SK-N-SH (cell line): ENCODE measurements around the gene XG. TPM values are rescaled to one million over a fixed set of nuclear protein-coding genes. Genes with fewer than 3 reads are reported as not detected.
"Not testable (repeated sequence)": the region's sequence is repeated elsewhere in the genome, so short reads cannot be mapped to it uniquely, and the experiment has no call there.

ENCODE experiments used
- CTCF ChIA-PET: fragments of 300-600, 350-600 bp; formaldehyde crosslinking; extraction: SDS; loops from one replicate; lab custom pipeline; 2021; lab: Yijun Ruan, JAX
- POLR2A ChIA-PET: fragments of 350-600 bp; sonication (Branson Sonifier 250); formaldehyde crosslinking; extraction: SDS; loops from one replicate; lab custom pipeline; 2020; ENCODE audit warnings: antibody characterized with exemption, inconsistent platforms; lab: Yijun Ruan, JAX
- DNase-seq: peaks from one replicate; pipeline ENCODE4 v3.0.0; 2012
- H2AFZ ChIP-seq: fragments of 200-600 bp; sonication (generic); 2 replicates; pipeline ENCODE4 v1.8.1; 2016; ENCODE audit warnings: antibody characterized with exemption, mild to moderate bottlenecking, low read depth
- H3F3A ChIP-seq: fragments of 200-600 bp; sonication (generic); replicated peaks from 2 replicates; pipeline ENCODE3; 2016; ENCODE audit warnings: antibody characterized with exemption, mild to moderate bottlenecking; ENCODE audit not compliant: insufficient read depth
- H3K27ac ChIP-seq, 2 experiments: fragments of 200-500 bp in 1 of 2; fragments of 200-600 bp in 1 of 2; sonication (Bioruptor generic) in 1 of 2; sonication (generic), shearing (Covaris generic) in 1 of 2; 2 replicates each; pipeline versions ENCODE4 v1.5.1 to v1.6.1; 2014 to 2016; ENCODE audit warnings: low read depth in 2 of 2, inconsistent platforms in 1 of 2, low read length in 1 of 2, mild to moderate bottlenecking in 1 of 2, mixed read lengths in 1 of 2
- H3K27me3 ChIP-seq: fragments of 200-600 bp; sonication (generic), shearing (Covaris generic); 2 replicates; pipeline ENCODE4 v1.6.1; 2016; ENCODE audit warnings: mixed run types; ENCODE audit not compliant: insufficient read depth
- H3K36me3 ChIP-seq, 2 experiments: fragments of 200-500 bp in 1 of 2; fragments of 200-600 bp in 1 of 2; sonication (Bioruptor generic) in 1 of 2; sonication (generic) in 1 of 2; replicated peaks in 1 of 2; 2 replicates each; pipeline versions ENCODE3 to v1.5.1; 2014 to 2016; ENCODE audit warnings: low read length in 1 of 2, mild to moderate bottlenecking in 1 of 2; ENCODE audit not compliant: insufficient read depth in 2 of 2, control insufficient read depth in 1 of 2
- H3K4me1 ChIP-seq, 2 experiments: fragments of 200-500 bp in 1 of 2; fragments of 200-600 bp in 1 of 2; sonication (Bioruptor generic) in 1 of 2; sonication (generic), shearing (Covaris generic) in 1 of 2; 2 replicates each; pipeline versions ENCODE4 v1.5.1 to v1.6.1; 2014 to 2016; ENCODE audit warnings: low read depth in 1 of 2, low read length in 1 of 2, mixed run types in 1 of 2; ENCODE audit not compliant: insufficient read depth in 2 of 2, control insufficient read depth in 1 of 2
- H3K4me2 ChIP-seq: fragments of 200-600 bp; sonication (generic), shearing (Covaris generic); 2 replicates; pipeline ENCODE4 v1.6.1; 2017; ENCODE audit warnings: mixed run types
- H3K4me3 ChIP-seq, 2 experiments: fragments of 200-500 bp in 1 of 2; fragments of 200-600 bp in 1 of 2; sonication (Bioruptor generic) in 1 of 2; sonication (generic), shearing (Covaris generic) in 1 of 2; 2 replicates each; pipeline versions ENCODE4 v1.5.1 to v1.8.1; 2014 to 2016; ENCODE audit warnings: low read depth in 2 of 2, inconsistent platforms in 1 of 2, low read length in 1 of 2, mild to moderate bottlenecking in 1 of 2, mixed read lengths in 1 of 2, moderate library complexity in 1 of 2
- H3K79me2 ChIP-seq: fragments of 200-600 bp; sonication (generic); 2 replicates; pipeline ENCODE4 v1.8.1; 2017; ENCODE audit warnings: mild to moderate bottlenecking; ENCODE audit not compliant: insufficient read depth
- H3K9ac ChIP-seq: fragments of 200-600 bp; sonication (generic); 2 replicates; pipeline ENCODE4 v1.6.1; 2017; ENCODE audit warnings: mixed run types
- H3K9me2 ChIP-seq: fragments of 200-600 bp; sonication (generic); 2 replicates; pipeline ENCODE4 v1.6.1; 2017; ENCODE audit warnings: mixed run types
- H3K9me3 ChIP-seq: fragments of 200-600 bp; sonication (generic); 2 replicates; pipeline ENCODE4 v1.6.1; 2017; ENCODE audit warnings: mixed run types, mild to moderate bottlenecking, moderate library complexity
- H4K20me1 ChIP-seq: fragments of 200-600 bp; sonication (generic); 2 replicates; pipeline ENCODE4 v1.6.1; 2017; ENCODE audit warnings: mild to moderate bottlenecking, mixed run types; ENCODE audit not compliant: insufficient read depth
- EZH2phosphoT487 ChIP-seq: fragments of 200-600 bp; sonication (generic); IDR thresholded peaks from 2 replicates; pipeline ENCODE4 v1.6.1; 2017; ENCODE audit warnings: low read depth, mixed run types, mild to moderate bottlenecking, antibody characterized with exemption, moderate library complexity, borderline replicate concordance
- FOSL2 ChIP-seq: IDR thresholded peaks from 2 replicates; pipeline ENCODE4 v1.4.0; 2012; ENCODE audit warnings: low read depth, mild to moderate bottlenecking, moderate library complexity, borderline replicate concordance
- FOXM1 ChIP-seq: IDR thresholded peaks from 2 replicates; pipeline ENCODE4 v1.4.0; 2012; ENCODE audit warnings: low read depth, mild to moderate bottlenecking
- GABPA ChIP-seq: IDR thresholded peaks from 2 replicates; pipeline ENCODE4 v1.4.0; 2012; ENCODE audit warnings: low read depth, mild to moderate bottlenecking
- POLR2AphosphoS5 ChIP-seq: IDR thresholded peaks from 2 replicates; pipeline ENCODE4 v1.6.1; 2012; ENCODE audit warnings: low read depth, low read length
- RAD21 ChIP-seq: IDR thresholded peaks from 2 replicates; pipeline ENCODE4 v1.6.1; 2012; ENCODE audit warnings: mild to moderate bottlenecking, low read length
- RFX5 ChIP-seq: IDR thresholded peaks from 2 replicates; pipeline ENCODE4 v1.6.1; 2012; ENCODE audit warnings: mild to moderate bottlenecking, improper control_type of control experiment, low read length
- RXRA ChIP-seq: IDR thresholded peaks from 2 replicates; pipeline ENCODE4 v1.4.0; 2012; ENCODE audit warnings: low read depth, mild to moderate bottlenecking, borderline replicate concordance
- TCF12 ChIP-seq: IDR thresholded peaks from 2 replicates; pipeline ENCODE4 v1.4.0; 2012
- USF2 ChIP-seq: fragments of 150-350 bp; IDR thresholded peaks from 2 replicates; pipeline ENCODE4 v1.6.1; 2017; ENCODE audit warnings: antibody characterized with exemption, low read length, low read depth, borderline replicate concordance
- YY1 ChIP-seq: IDR thresholded peaks from 2 replicates; pipeline ENCODE4 v1.4.0; 2012; ENCODE audit warnings: low read depth, mild to moderate bottlenecking
- whole genome bisulfite sequencing: methylation state at CpG from one replicate; pipeline ENCODE4 v1.1.6; 2017; ENCODE audit warnings: low lambda C conversion rate; 5-methylcytosine and 5-hydroxymethylcytosine counted together
- polyA plus RNA-seq, 3 experiments: library from polyadenylated mRNA; depleted of rRNA; stranded (reverse); fragments of >200 nt; gene quantifications; 2 replicates each; pipeline ENCODE4 v1.2.3, GENCODE V29; 2012
- TF ChIP-seq, protein P1 (sequence below): IDR thresholded peaks from 2 replicates; pipeline ENCODE4 v1.4.0; 2012; ENCODE audit warnings: low read depth
- TF ChIP-seq, protein P2 (sequence below): IDR thresholded peaks from 2 replicates; pipeline ENCODE4; 2012

The XG gene
- polyA plus RNA-seq, 1 of the 3 experiments (the other 2 are of a cell fraction): 0.76 TPM

- Histone ChIP-seq H3K4me3 (no peak overlapping the region), H3K79me2 (no peaks in the 10 kb centered on the region), H3K9ac (no peak overlapping the region), H3K4me2 (no peak overlapping the region; the same call in 1 of the 2 replicates), H3K36me3 (no peaks in the 10 kb centered on the region), H4K20me1 (no peaks in the 10 kb centered on the region), H3K27ac (no peak overlapping the region), H3K27me3 (peaks cover 5% of the 10 kb centered on the region; the same call in 1 of the 2 replicates), H3K9me3 (no peaks in the 10 kb centered on the region), H2AFZ (no peak overlapping the region), H3K9me2 (no peaks in the 10 kb centered on the region), H3F3A (no peaks in the 10 kb centered on the region), H3K4me1 (no peaks in the 10 kb centered on the region; a peak in 1 of 4 replicates)
- 42% methylated on average over 15 of the region's 25 CpGs for WGBS
- no peak for TF ChIP-seq RAD21
- TF ChIP-seq TCF12: peak; percentile 22; the same call in 1 of the 2 replicates
- TF ChIP-seq FOSL2: no peak
- TF ChIP-seq, protein P1, sequence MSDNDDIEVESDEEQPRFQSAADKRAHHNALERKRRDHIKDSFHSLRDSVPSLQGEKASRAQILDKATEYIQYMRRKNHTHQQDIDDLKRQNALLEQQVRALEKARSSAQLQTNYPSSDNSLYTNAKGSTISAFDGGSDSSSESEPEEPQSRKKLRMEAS: 0 out of 2 replicates have a peak, but pooled peaks have one; percentile 25
- ChIA-PET POLR2A (no interaction called here), CTCF (no interaction called here)
- DNase-seq: no peak
These were observed 16.0 kb downstream of the XG start for GRCh38 chrX:2767631-2768455.

DNA sequence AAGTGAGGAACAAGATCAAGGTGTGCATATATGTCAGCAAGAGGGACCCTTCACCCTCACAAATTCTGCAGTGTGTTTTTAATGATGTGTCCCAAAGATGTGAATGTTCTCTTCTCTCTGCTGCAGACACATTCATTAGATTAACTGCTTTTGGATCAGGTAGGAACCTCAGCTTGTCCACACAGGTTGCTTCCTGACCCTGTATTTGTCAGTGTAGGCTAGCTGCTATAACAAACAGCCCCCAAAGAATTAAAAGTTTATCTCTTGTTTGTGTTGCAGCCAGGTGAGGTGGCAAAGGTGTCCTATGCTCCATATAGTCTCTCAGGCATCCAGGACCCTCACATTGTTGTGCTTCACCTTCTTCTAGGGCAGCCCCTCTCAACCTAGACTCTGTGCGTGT, 17.8 kb downstream of the XG start:
- no peaks in the 10 kb centered on the region for H3F3A ChIP-seq
- no peak overlapping the region for H2AFZ ChIP-seq

GRCh38 chrX:2773166-2774055, 21.6 kb downstream of the XG start:
- H2AFZ ChIP-seq, H3K27me3 ChIP-seq, H3K4me2 ChIP-seq, H3K27ac ChIP-seq, H3K4me3 ChIP-seq, H3F3A ChIP-seq, H3K4me1 ChIP-seq, POLR2A ChIA-PET, H3K79me2 ChIP-seq, H4K20me1 ChIP-seq, H3K9ac ChIP-seq, H3K9me2 ChIP-seq, H3K36me3 ChIP-seq, DNase-seq, H3K9me3 ChIP-seq, CTCF ChIA-PET: not testable (repeated sequence)
- WGBS: 30% methylated on average over 10 of the region's 10 CpGs

More for the DNA sequence above, 17.8 kb downstream of the XG start:
- ChIA-PET POLR2A (no interaction called here), CTCF (no interaction called here)
- Histone ChIP-seq H3K79me2 (no peaks in the 10 kb centered on the region), H3K9me2 (no peaks in the 10 kb centered on the region), H3K9me3 (no peaks in the 10 kb centered on the region), H3K4me3 (no peak overlapping the region), H3K4me1 (no peaks in the 10 kb centered on the region; a peak in 1 of 4 replicates), H4K20me1 (no peaks in the 10 kb centered on the region), H3K27me3 (peaks cover 5% of the 10 kb centered on the region; the same call in 1 of the 2 replicates), H3K27ac (no peak overlapping the region), H3K36me3 (no peaks in the 10 kb centered on the region), H3K4me2 (no peak overlapping the region), H3K9ac (no peak overlapping the region)
- 20% methylated on average over 1 of the region's 1 CpG for WGBS
- DNase-seq: no peak
- TF ChIP-seq YY1 (no peak), USF2 (no peak), GABPA (no peak), RXRA (no peak), POLR2AphosphoS5 (no peak), FOXM1 (no peak), EZH2phosphoT487 (no peak), RFX5 (no peak)
- TF ChIP-seq, protein P2, sequence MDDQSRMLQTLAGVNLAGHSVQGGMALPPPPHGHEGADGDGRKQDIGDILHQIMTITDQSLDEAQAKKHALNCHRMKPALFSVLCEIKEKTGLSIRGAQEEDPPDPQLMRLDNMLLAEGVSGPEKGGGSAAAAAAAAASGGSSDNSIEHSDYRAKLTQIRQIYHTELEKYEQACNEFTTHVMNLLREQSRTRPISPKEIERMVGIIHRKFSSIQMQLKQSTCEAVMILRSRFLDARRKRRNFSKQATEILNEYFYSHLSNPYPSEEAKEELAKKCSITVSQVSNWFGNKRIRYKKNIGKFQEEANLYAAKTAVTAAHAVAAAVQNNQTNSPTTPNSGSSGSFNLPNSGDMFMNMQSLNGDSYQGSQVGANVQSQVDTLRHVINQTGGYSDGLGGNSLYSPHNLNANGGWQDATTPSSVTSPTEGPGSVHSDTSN: no peak
